HUES64 (cell line): ENCODE data around the gene CELF4. TPM values are rescaled to one million over a fixed set of nuclear protein-coding genes. Genes with fewer than 3 reads are reported as not detected.

Source experiments
- H3K27ac ChIP-seq: 2 replicates; pipeline ENCODE4 v1.7.0; 2013; ENCODE audit warnings: low read depth, low read length, inconsistent platforms
- H3K27me3 ChIP-seq: 2 replicates; pipeline ENCODE4 v1.6.1; 2013; ENCODE audit warnings: mild to moderate bottlenecking, low read length; ENCODE audit not compliant: insufficient read depth
- H3K36me3 ChIP-seq: 2 replicates; pipeline ENCODE4 v1.6.1; 2013; ENCODE audit warnings: mild to moderate bottlenecking, low read length; ENCODE audit not compliant: insufficient read depth
- H3K4me1 ChIP-seq: 2 replicates; pipeline ENCODE4 v1.6.1; 2013; ENCODE audit warnings: mild to moderate bottlenecking, low read length, moderate library complexity; ENCODE audit not compliant: insufficient read depth
- H3K4me3 ChIP-seq: 2 replicates; pipeline ENCODE4 v1.5.1; 2013; ENCODE audit warnings: mild to moderate bottlenecking, low read length, moderate library complexity
- H3K9ac ChIP-seq: 2 replicates; pipeline ENCODE4 v1.6.1; 2013; ENCODE audit warnings: mild to moderate bottlenecking, low read depth, low read length
- H3K9me3 ChIP-seq: 2 replicates; pipeline ENCODE4 v1.6.1; 2013; ENCODE audit warnings: low read depth, low read length; ENCODE audit not compliant: insufficient read depth
- WGBS: fragments of 150-250, 120-280 bp; methylation state at CpG from one replicate; pipeline ENCODE4 v1.1.7; 2013; ENCODE audit warnings: missing lambda C conversion rate; 5-methylcytosine and 5-hydroxymethylcytosine counted together
- polyA plus RNA-seq, 2 experiments: library from polyadenylated mRNA; stranded (reverse); fragments of 50-300 nt; gene quantifications; one replicate each; pipeline ENCODE4 v1.2.3, GENCODE V29; 2013

CELF4 gene
- 0.80 TPM for polyA plus RNA-seq (2013, experiment 1 of 2)
- polyA plus RNA-seq (2013, experiment 2 of 2) = 2.4 TPM

- H3K36me3 ChIP-seq = no peaks in the 10 kb centered on the region
- no peaks in the 10 kb centered on the region for H3K9me3 ChIP-seq
- peaks cover 91% of the 10 kb centered on the region for H3K27me3 ChIP-seq
- peaks cover 12% of the 10 kb centered on the region; the same call in 1 of the 2 replicates for H3K4me1 ChIP-seq
- under 1% methylated on average over 61 of the region's 62 CpGs for WGBS
- peak within 1 kb of the TSS; percentile 78 for H3K4me3 ChIP-seq
- no peak within 1 kb of the TSS for H3K27ac ChIP-seq
- no peak within 1 kb of the TSS for H3K9ac ChIP-seq
Measured at GRCh38 chr18:37565101-37565976, at the start of gene CELF4. Gene CELF4, minus strand, starts transcription at chr18:37565798.

- H3K36me3 ChIP-seq = no peaks in the 10 kb centered on the region
- no peak overlapping the region for H3K27ac ChIP-seq
- H3K9me3 ChIP-seq = peaks cover 5% of the 10 kb centered on the region; the same call in 1 of the 2 replicates
- no peaks in the 10 kb centered on the region for H3K27me3 ChIP-seq
- no peaks in the 10 kb centered on the region for H3K4me1 ChIP-seq
- H3K9ac ChIP-seq = no peak overlapping the region
- H3K4me3 ChIP-seq = no peak overlapping the region
- 83% methylated on average over 1 of the region's 1 CpG for WGBS
Measured at GRCh38 chr18:37613253-37613565, 47.6 kb upstream of the CELF4 start.

GRCh38 chr18:37612524-37613252 is 47.1 kb upstream of the CELF4 start:
- no peak overlapping the region for H3K9ac ChIP-seq
- H3K9me3 ChIP-seq = peaks cover 5% of the 10 kb centered on the region; the same call in 1 of the 2 replicates
- no peaks in the 10 kb centered on the region for H3K36me3 ChIP-seq
- H3K4me3 ChIP-seq = no peak overlapping the region
- H3K4me1 ChIP-seq = no peaks in the 10 kb centered on the region
- WGBS = 80% methylated on average over 5 of the region's 5 CpGs
- H3K27me3 ChIP-seq = no peaks in the 10 kb centered on the region
- H3K27ac ChIP-seq = no peak overlapping the region

- no peaks in the 10 kb centered on the region for H3K4me1 ChIP-seq
- no peak overlapping the region for H3K4me3 ChIP-seq
- H3K36me3 ChIP-seq = no peaks in the 10 kb centered on the region
- H3K9ac ChIP-seq = no peak overlapping the region
- WGBS = 95% methylated on average over 5 of the region's 5 CpGs
- H3K27ac ChIP-seq = no peak overlapping the region
- no peaks in the 10 kb centered on the region for H3K27me3 ChIP-seq
- H3K9me3 ChIP-seq = no peaks in the 10 kb centered on the region
Measured at GRCh38 chr18:37611614-37612279, 46.1 kb upstream of the CELF4 start.

- Histone ChIP-seq H3K27ac (no peak overlapping the region), H3K9me3 (no peaks in the 10 kb centered on the region), H3K36me3 (no peaks in the 10 kb centered on the region), H3K9ac (no peak overlapping the region), H3K4me1 (no peaks in the 10 kb centered on the region), H3K27me3 (no peaks in the 10 kb centered on the region), H3K4me3 (no peak overlapping the region)
- WGBS = 96% methylated on average over 9 of the region's 10 CpGs
Measured at GRCh38 chr18:37608876-37609275, 43.3 kb upstream of the CELF4 start.

GRCh38 chr18:37607281-37607680 is 41.7 kb upstream of the CELF4 start:
- no peaks in the 10 kb centered on the region for H3K27me3 ChIP-seq
- no peaks in the 10 kb centered on the region for H3K36me3 ChIP-seq
- WGBS = 94% methylated on average over 11 of the region's 11 CpGs
- H3K9me3 ChIP-seq = no peaks in the 10 kb centered on the region
- H3K27ac ChIP-seq = no peak overlapping the region
- H3K9ac ChIP-seq = no peak overlapping the region
- H3K4me1 ChIP-seq = no peaks in the 10 kb centered on the region
- no peak overlapping the region for H3K4me3 ChIP-seq

- WGBS = 87% methylated on average over 4 of the region's 4 CpGs
- H3K4me1 ChIP-seq = no peaks in the 10 kb centered on the region
- H3K36me3 ChIP-seq = no peaks in the 10 kb centered on the region
- no peak overlapping the region for H3K4me3 ChIP-seq
- H3K9ac ChIP-seq = no peak overlapping the region
- no peaks in the 10 kb centered on the region for H3K9me3 ChIP-seq
- no peaks in the 10 kb centered on the region for H3K27me3 ChIP-seq
- H3K27ac ChIP-seq = no peak overlapping the region
Measured at GRCh38 chr18:37604032-37604431, 38.4 kb upstream of the CELF4 start.

GRCh38 chr18:37598966-37599896 is 33.6 kb upstream of the CELF4 start:
- H3K4me1 ChIP-seq = no peaks in the 10 kb centered on the region
- H3K27ac ChIP-seq = no peak overlapping the region
- H3K4me3 ChIP-seq = no peak overlapping the region
- 91% methylated on average over 19 of the region's 19 CpGs for WGBS
- no peak overlapping the region for H3K9ac ChIP-seq
- H3K9me3 ChIP-seq = no peaks in the 10 kb centered on the region
- H3K27me3 ChIP-seq = no peaks in the 10 kb centered on the region
- no peaks in the 10 kb centered on the region for H3K36me3 ChIP-seq

- Histone ChIP-seq H3K27me3 (no peaks in the 10 kb centered on the region), H3K27ac (no peak overlapping the region), H3K9ac (no peak overlapping the region), H3K4me1 (no peaks in the 10 kb centered on the region), H3K4me3 (no peak overlapping the region), H3K36me3 (no peaks in the 10 kb centered on the region), H3K9me3 (no peaks in the 10 kb centered on the region)
- WGBS = 93% methylated on average over 5 of the region's 5 CpGs
Measured at GRCh38 chr18:37598396-37598795, 32.8 kb upstream of the CELF4 start.

GRCh38 chr18:37590346-37590745 is 24.7 kb upstream of the CELF4 start:
- H3K27me3 ChIP-seq = no peaks in the 10 kb centered on the region
- H3K36me3 ChIP-seq = no peaks in the 10 kb centered on the region
- H3K4me3 ChIP-seq = no peak overlapping the region
- peaks cover 7% of the 10 kb centered on the region; the same call in 1 of the 2 replicates for H3K4me1 ChIP-seq
- H3K9me3 ChIP-seq = peaks cover 6% of the 10 kb centered on the region; the same call in 1 of the 2 replicates
- no peak overlapping the region for H3K9ac ChIP-seq
- 90% methylated on average over 1 of the region's 1 CpG for WGBS
- H3K27ac ChIP-seq = no peak overlapping the region
